Iris pigment epithelial cell (primary cell): ENCODE measurements around the gene KIF6.
"Not testable (repeated sequence)": the region's sequence is repeated elsewhere in the genome, so short reads cannot be mapped to it uniquely, and the experiment has no call there.

ENCODE experiments used
- DNase-seq: peaks from one replicate; pipeline ENCODE4 v3.0.0-alpha.2; 2011; ENCODE audit warnings: low read depth

KIF6 gene

GRCh38 chr6:39553860-39554802 is 171.1 kb downstream of the KIF6 start:
- no peak for DNase-seq

- no peak for DNase-seq
Measured at GRCh38 chr6:39553029-39553428, 172.2 kb downstream of the KIF6 start.

- no peak for DNase-seq
Measured at GRCh38 chr6:39550191-39550590, 175.0 kb downstream of the KIF6 start.

- DNase-seq: no peak
Measured at GRCh38 chr6:39546731-39547130, 178.5 kb downstream of the KIF6 start.

GRCh38 chr6:39543950-39544349 is 181.3 kb downstream of the KIF6 start:
- no peak for DNase-seq

GRCh38 chr6:39543095-39543494 is 182.1 kb downstream of the KIF6 start:
- DNase-seq: no peak

GRCh38 chr6:39540454-39540853 is 184.8 kb downstream of the KIF6 start:
- no peak for DNase-seq

- DNase-seq: peak; percentile 20
Measured at GRCh38 chr6:39530201-39530759, 194.9 kb downstream of the KIF6 start.

GRCh38 chr6:39527792-39528564 is 197.2 kb downstream of the KIF6 start:
- DNase-seq: no peak

- DNase-seq: no peak
Measured at GRCh38 chr6:39524007-39524406, 201.2 kb downstream of the KIF6 start.

GRCh38 chr6:39521958-39522357 is 203.2 kb downstream of the KIF6 start:
- no peak for DNase-seq

GRCh38 chr6:39520916-39521315 is 204.3 kb downstream of the KIF6 start:
- no peak for DNase-seq

GRCh38 chr6:39520411-39520810 is 204.8 kb downstream of the KIF6 start:
- no peak for DNase-seq

- no peak for DNase-seq
Measured at GRCh38 chr6:39518221-39518620, 207.0 kb downstream of the KIF6 start.

- peak; percentile 49 for DNase-seq
Measured at GRCh38 chr6:39517756-39518155, 207.5 kb downstream of the KIF6 start.

- no peak for DNase-seq
Measured at GRCh38 chr6:39516471-39516870, 208.7 kb downstream of the KIF6 start.

- DNase-seq: no peak
Measured at GRCh38 chr6:39515471-39515870, 209.7 kb downstream of the KIF6 start.

- no peak for DNase-seq
Measured at GRCh38 chr6:39515006-39515405, 210.2 kb downstream of the KIF6 start.

- DNase-seq: not testable (repeated sequence)
Measured at GRCh38 chr6:39509831-39510230, 215.4 kb downstream of the KIF6 start.

GRCh38 chr6:39508515-39508914 is 216.7 kb downstream of the KIF6 start:
- no peak for DNase-seq

GRCh38 chr6:39507331-39507998 is 217.7 kb downstream of the KIF6 start:
- no peak for DNase-seq

GRCh38 chr6:39502362-39502955 is 222.7 kb downstream of the KIF6 start:
- DNase-seq: not testable (repeated sequence)
